ENCODE data around the gene KLHL12. TPM values are rescaled to one million over a fixed set of nuclear protein-coding genes. Genes with fewer than 3 reads are reported as not detected.

KLHL12 gene
- total RNA-seq, 1 donor: 23.2 TPM

- Histone ChIP-seq H3K36me3 (ENCODE audit: insufficient read depth, low read length) (peaks cover 6% of the 10 kb centered on the region), H3K27me3 (ENCODE audit: insufficient read depth, low read length) (peaks cover 13% of the 10 kb centered on the region), H3K4me3 (ENCODE audit: insufficient read depth, low read length) (no peak overlapping the region), H3K9me3 (ENCODE audit: low read depth, low read length) (no peaks in the 10 kb centered on the region), H4K20me1 (ENCODE audit: insufficient read depth, low read length) (no peaks in the 10 kb centered on the region), H3K4me2 (ENCODE audit: insufficient read depth, low read length) (peak overlapping the region; percentile 53), H3K4me1 (ENCODE audit: insufficient read depth, low read length) (peaks cover 38% of the 10 kb centered on the region), H2AFZ (ENCODE audit: low read length) (peak overlapping the region; percentile 91), H3K27ac (ENCODE audit: low read depth, low read length) (no peak overlapping the region), H3K79me2 (ENCODE audit: insufficient read depth, low read length) (peaks cover 13% of the 10 kb centered on the region)
- DNase-seq (ENCODE audit: insufficient read length, low spot score, missing footprints): peak; percentile 96
- TF ChIP-seq CTCF (IDR thresholded peaks at IDR 0.05; ENCODE audit: extremely low read depth, low read depth, low read length): peak; percentile 82
These were observed 41.9 kb upstream of the KLHL12 start for GRCh38 chr1:202968895-202969295.

GRCh38 chr1:202968351-202968750 is 41.3 kb upstream of the KLHL12 start:
- Histone ChIP-seq H2AFZ (ENCODE audit: low read length) (peak overlapping the region; percentile 99), H3K4me1 (ENCODE audit: insufficient read depth, low read length) (peaks cover 38% of the 10 kb centered on the region), H3K4me2 (ENCODE audit: insufficient read depth, low read length) (peak overlapping the region; percentile 79), H3K36me3 (ENCODE audit: insufficient read depth, low read length) (peaks cover 12% of the 10 kb centered on the region), H4K20me1 (ENCODE audit: insufficient read depth, low read length) (no peaks in the 10 kb centered on the region), H3K79me2 (ENCODE audit: insufficient read depth, low read length) (peaks cover 13% of the 10 kb centered on the region), H3K4me3 (ENCODE audit: insufficient read depth, low read length) (no peak overlapping the region), H3K27me3 (ENCODE audit: insufficient read depth, low read length) (peaks cover 9% of the 10 kb centered on the region), H3K27ac (ENCODE audit: low read depth, low read length) (no peak overlapping the region), H3K9me3 (ENCODE audit: low read depth, low read length) (no peaks in the 10 kb centered on the region)
- no peak for TF ChIP-seq CTCF (IDR thresholded peaks at IDR 0.05; ENCODE audit: extremely low read depth, low read depth, low read length)
- DNase-seq (ENCODE audit: insufficient read length, low spot score, missing footprints): no peak

- Histone ChIP-seq H4K20me1 (ENCODE audit: insufficient read depth, low read length) (no peaks in the 10 kb centered on the region), H3K4me3 (ENCODE audit: insufficient read depth, low read length) (peak overlapping the region; percentile 98), H3K27ac (ENCODE audit: low read depth, low read length) (no peak overlapping the region), H3K9me3 (ENCODE audit: low read depth, low read length) (no peaks in the 10 kb centered on the region), H3K36me3 (ENCODE audit: insufficient read depth, low read length) (peaks cover 17% of the 10 kb centered on the region), H2AFZ (ENCODE audit: low read length) (peak overlapping the region; percentile 99), H3K27me3 (ENCODE audit: insufficient read depth, low read length) (peaks cover 7% of the 10 kb centered on the region), H3K4me1 (ENCODE audit: insufficient read depth, low read length) (peaks cover 38% of the 10 kb centered on the region), H3K79me2 (ENCODE audit: insufficient read depth, low read length) (peaks cover 13% of the 10 kb centered on the region), H3K4me2 (ENCODE audit: insufficient read depth, low read length) (peak overlapping the region; percentile 79)
- DNase-seq (ENCODE audit: insufficient read length, low spot score, missing footprints): peak; percentile 82
- TF ChIP-seq CTCF (IDR thresholded peaks at IDR 0.05; ENCODE audit: extremely low read depth, low read depth, low read length): no peak
These were observed 40.7 kb upstream of the KLHL12 start for GRCh38 chr1:202967684-202968281.

- peak overlapping the region; percentile 98 for H3K4me3 ChIP-seq (ENCODE audit: insufficient read depth, low read length)
- peak; percentile 80 for DNase-seq (ENCODE audit: insufficient read length, low spot score, missing footprints)
- H3K36me3 ChIP-seq (ENCODE audit: insufficient read depth, low read length): peaks cover 32% of the 10 kb centered on the region
- H3K4me2 ChIP-seq (ENCODE audit: insufficient read depth, low read length): peak overlapping the region; percentile 92
- H3K4me1 ChIP-seq (ENCODE audit: insufficient read depth, low read length): peaks cover 38% of the 10 kb centered on the region
- no peak for TF ChIP-seq CTCF (IDR thresholded peaks at IDR 0.05; ENCODE audit: extremely low read depth, low read depth, low read length)
- no peaks in the 10 kb centered on the region for H3K9me3 ChIP-seq (ENCODE audit: low read depth, low read length)
- H3K27me3 ChIP-seq (ENCODE audit: insufficient read depth, low read length): no peaks in the 10 kb centered on the region
- H4K20me1 ChIP-seq (ENCODE audit: insufficient read depth, low read length): no peaks in the 10 kb centered on the region
- peaks cover 13% of the 10 kb centered on the region for H3K79me2 ChIP-seq (ENCODE audit: insufficient read depth, low read length)
- peak overlapping the region; percentile 81 for H3K27ac ChIP-seq (ENCODE audit: low read depth, low read length)
- peak overlapping the region; percentile 92 for H2AFZ ChIP-seq (ENCODE audit: low read length)
These were observed 39.2 kb upstream of the KLHL12 start for GRCh38 chr1:202966006-202966898.
